ENCODE data around the gene LRRC75A. TPM values are rescaled to one million over a fixed set of nuclear protein-coding genes. Genes with fewer than 3 reads are reported as not detected.

The LRRC75A gene
- total RNA-seq, 1 experiment from 2014 or later, result 15.8 TPM

DNA sequence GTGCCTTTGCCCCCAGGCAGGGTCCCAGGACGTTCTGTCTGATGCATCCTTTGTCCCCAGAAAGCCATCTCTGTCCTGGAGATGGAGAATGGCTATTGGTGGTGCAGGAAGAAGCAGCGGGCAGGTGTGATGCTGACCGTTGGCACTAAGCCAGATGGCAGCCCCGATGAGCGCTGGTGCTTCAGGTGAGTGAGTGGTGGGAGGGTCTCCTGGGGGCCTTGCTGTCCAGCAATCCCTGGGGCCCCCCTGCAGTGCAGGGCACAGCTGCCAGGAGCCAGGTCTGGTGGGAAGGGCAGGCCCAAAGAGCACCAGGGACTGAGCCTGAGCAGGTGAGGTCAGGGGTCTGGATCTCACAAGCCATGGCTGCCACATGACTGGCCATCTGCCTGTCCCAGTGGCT lies 58.5 kb downstream of the LRRC75A start:
- Histone ChIP-seq H4K20me1 (ENCODE audit: insufficient read depth) (no peaks in the 10 kb centered on the region), H3K4me3 (no peak overlapping the region), H3K79me2 (ENCODE audit: low read depth) (no peaks in the 10 kb centered on the region), H3K9me3 (ENCODE audit: insufficient read depth, low read depth) (no peaks in the 10 kb centered on the region), H3K4me2 (no peak overlapping the region), H3F3A (ENCODE audit: insufficient read depth, low read depth) (peaks cover 5% of the 10 kb centered on the region), H3K27ac (no peak overlapping the region), H3K4me1 (replicated peaks; ENCODE audit: insufficient read depth) (no peaks in the 10 kb centered on the region; the same call in 1 of the 2 replicates), H2AFZ (no peak overlapping the region), H3K9me2 (ENCODE audit: insufficient read depth) (no peaks in the 10 kb centered on the region), H3K36me3 (ENCODE audit: low read depth) (no peaks in the 10 kb centered on the region), H3K27me3 (ENCODE audit: insufficient read depth, low read depth) (no peaks in the 10 kb centered on the region)
- no TSS peak for BruUV-seq (replicated peaks)
- CTCF ChIA-PET, result no interaction called here
- no peak for DNase-seq
- intact Hi-C loops (cut with micrococcal nuclease; ENCODE audit: unreplicated experiment), result no loop called here
- POLR2A ChIA-PET (ENCODE audit: unreplicated experiment), result no interaction called here
- no peak for TF ChIP-seq EZH2 (IDR thresholded peaks at IDR 0.05; ENCODE audit: low read depth)
- TF ChIP-seq, protein P1, sequence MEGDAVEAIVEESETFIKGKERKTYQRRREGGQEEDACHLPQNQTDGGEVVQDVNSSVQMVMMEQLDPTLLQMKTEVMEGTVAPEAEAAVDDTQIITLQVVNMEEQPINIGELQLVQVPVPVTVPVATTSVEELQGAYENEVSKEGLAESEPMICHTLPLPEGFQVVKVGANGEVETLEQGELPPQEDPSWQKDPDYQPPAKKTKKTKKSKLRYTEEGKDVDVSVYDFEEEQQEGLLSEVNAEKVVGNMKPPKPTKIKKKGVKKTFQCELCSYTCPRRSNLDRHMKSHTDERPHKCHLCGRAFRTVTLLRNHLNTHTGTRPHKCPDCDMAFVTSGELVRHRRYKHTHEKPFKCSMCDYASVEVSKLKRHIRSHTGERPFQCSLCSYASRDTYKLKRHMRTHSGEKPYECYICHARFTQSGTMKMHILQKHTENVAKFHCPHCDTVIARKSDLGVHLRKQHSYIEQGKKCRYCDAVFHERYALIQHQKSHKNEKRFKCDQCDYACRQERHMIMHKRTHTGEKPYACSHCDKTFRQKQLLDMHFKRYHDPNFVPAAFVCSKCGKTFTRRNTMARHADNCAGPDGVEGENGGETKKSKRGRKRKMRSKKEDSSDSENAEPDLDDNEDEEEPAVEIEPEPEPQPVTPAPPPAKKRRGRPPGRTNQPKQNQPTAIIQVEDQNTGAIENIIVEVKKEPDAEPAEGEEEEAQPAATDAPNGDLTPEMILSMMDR (conservative IDR thresholded peaks at IDR 0.05), result no peak

DNA sequence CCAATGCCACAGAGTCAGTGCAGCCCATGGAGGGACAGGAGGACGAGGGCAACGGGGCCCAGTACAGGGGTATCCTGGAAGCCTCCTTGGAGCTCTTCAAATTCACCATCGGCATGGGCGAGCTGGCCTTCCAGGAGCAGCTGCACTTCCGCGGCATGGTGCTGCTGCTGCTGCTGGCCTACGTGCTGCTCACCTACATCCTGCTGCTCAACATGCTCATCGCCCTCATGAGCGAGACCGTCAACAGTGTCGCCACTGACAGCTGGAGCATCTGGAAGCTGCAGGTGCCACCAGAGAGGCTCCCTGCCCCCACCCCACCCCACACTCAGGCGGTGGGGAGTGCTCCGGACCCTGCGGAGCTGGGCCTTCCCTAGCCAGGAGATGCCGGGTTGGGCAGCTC lies 60.0 kb downstream of the LRRC75A start:
- no TSS peak for BruUV-seq (replicated peaks)
- Histone ChIP-seq H3K9me2 (ENCODE audit: insufficient read depth) (no peaks in the 10 kb centered on the region), H2AFZ (no peak overlapping the region), H3K4me1 (replicated peaks; ENCODE audit: insufficient read depth) (no peaks in the 10 kb centered on the region), H3K4me3 (no peak overlapping the region), H3K79me2 (ENCODE audit: low read depth) (no peaks in the 10 kb centered on the region), H4K20me1 (ENCODE audit: insufficient read depth) (no peaks in the 10 kb centered on the region), H3K27me3 (ENCODE audit: insufficient read depth, low read depth) (no peaks in the 10 kb centered on the region), H3K27ac (no peak overlapping the region), H3F3A (ENCODE audit: insufficient read depth, low read depth) (no peaks in the 10 kb centered on the region; the same call in 1 of the 2 replicates), H3K4me2 (no peak overlapping the region), H3K36me3 (ENCODE audit: low read depth) (no peaks in the 10 kb centered on the region), H3K9me3 (ENCODE audit: insufficient read depth, low read depth) (no peaks in the 10 kb centered on the region)
- no peak for TF ChIP-seq EZH2 (IDR thresholded peaks at IDR 0.05; ENCODE audit: low read depth)
- TF ChIP-seq, protein P1 (conservative IDR thresholded peaks at IDR 0.05), result no peak
- CTCF ChIA-PET, result no interaction called here
- DNase-seq, result no peak
- POLR2A ChIA-PET (ENCODE audit: unreplicated experiment), result no interaction called here
- intact Hi-C loops (cut with micrococcal nuclease; ENCODE audit: unreplicated experiment), result no loop called here

DNA sequence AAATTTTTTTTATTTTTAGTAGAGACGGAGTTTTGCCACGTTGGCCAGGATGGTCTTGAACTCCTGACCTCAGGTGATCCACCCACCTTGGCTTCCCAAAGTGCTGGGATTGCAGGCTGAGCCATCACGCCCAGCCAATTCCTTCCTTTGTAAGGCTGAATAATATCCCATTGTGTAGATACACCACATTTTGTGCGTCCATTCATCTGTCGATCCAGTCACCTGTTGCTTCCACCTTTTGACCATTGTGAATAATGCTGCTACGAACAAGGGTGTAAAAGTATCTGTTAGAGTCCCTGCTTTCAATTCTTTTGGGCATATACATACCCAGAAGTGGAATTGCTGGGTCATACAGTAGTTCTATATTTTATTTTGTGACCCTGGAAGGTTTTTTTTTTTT lies 61.3 kb downstream of the LRRC75A start:
- intact Hi-C loops (cut with micrococcal nuclease; ENCODE audit: unreplicated experiment), result no loop called here
- Histone ChIP-seq H3K9me2 (ENCODE audit: insufficient read depth) (no peaks in the 10 kb centered on the region), H3K9me3 (ENCODE audit: insufficient read depth, low read depth) (no peaks in the 10 kb centered on the region), H4K20me1 (ENCODE audit: insufficient read depth) (no peaks in the 10 kb centered on the region), H3K27ac (no peak overlapping the region), H3K4me2 (no peak overlapping the region), H3K36me3 (ENCODE audit: low read depth) (no peaks in the 10 kb centered on the region), H3K79me2 (ENCODE audit: low read depth) (no peaks in the 10 kb centered on the region), H3F3A (ENCODE audit: insufficient read depth, low read depth) (no peaks in the 10 kb centered on the region; the same call in 1 of the 2 replicates), H3K4me3 (no peak overlapping the region), H2AFZ (no peak overlapping the region), H3K27me3 (ENCODE audit: insufficient read depth, low read depth) (no peaks in the 10 kb centered on the region), H3K4me1 (replicated peaks; ENCODE audit: insufficient read depth) (no peaks in the 10 kb centered on the region)
- ChIA-PET POLR2A (ENCODE audit: unreplicated experiment) (no interaction called here), CTCF (no interaction called here)
- DNase-seq, result no peak
- no peak for TF ChIP-seq EZH2 (IDR thresholded peaks at IDR 0.05; ENCODE audit: low read depth)
- TF ChIP-seq, protein P1 (conservative IDR thresholded peaks at IDR 0.05), result no peak
- no TSS peak for BruUV-seq (replicated peaks)
